DND-41 (cell line): ENCODE measurements around the gene BAZ2A.

Experiments
- CTCF ChIP-seq: IDR thresholded peaks from 2 replicates; pipeline ENCODE4 v1.5.1; 2012; ENCODE audit warnings: borderline replicate concordance, low read length, moderate library complexity, mild to moderate bottlenecking; ENCODE audit not compliant: poor library complexity, severe bottlenecking; ENCODE audit errors: extremely low read depth
- EZH2 ChIP-seq: IDR thresholded peaks from 3 replicates; pipeline ENCODE4 v1.6.1; 2012; ENCODE audit warnings: borderline replicate concordance, low read depth, mild to moderate bottlenecking, moderate library complexity, low read length, inconsistent platforms; ENCODE audit not compliant: severe bottlenecking

- TF ChIP-seq EZH2 = no peak
- TF ChIP-seq CTCF = no peak
These were observed 32.0 kb upstream of the BAZ2A start for GRCh38 chr12:56661979-56662638.
